Activated T-helper 1 cell treated with anti-CD3 and anti-CD28 coated beads, Interleukin-2, amount 50 U/mL, for 16 hours (primary cell): Measurements from ENCODE around the gene CCDC80.

ENCODE experiments used
- DNase-seq, 2 donors: peaks; one replicate each; pipeline ENCODE4 v3.0.0-alpha.2; 2020; ENCODE audit warnings: low read depth in 1 of 2, low spot score in 1 of 2

Gene CCDC80

DNA sequence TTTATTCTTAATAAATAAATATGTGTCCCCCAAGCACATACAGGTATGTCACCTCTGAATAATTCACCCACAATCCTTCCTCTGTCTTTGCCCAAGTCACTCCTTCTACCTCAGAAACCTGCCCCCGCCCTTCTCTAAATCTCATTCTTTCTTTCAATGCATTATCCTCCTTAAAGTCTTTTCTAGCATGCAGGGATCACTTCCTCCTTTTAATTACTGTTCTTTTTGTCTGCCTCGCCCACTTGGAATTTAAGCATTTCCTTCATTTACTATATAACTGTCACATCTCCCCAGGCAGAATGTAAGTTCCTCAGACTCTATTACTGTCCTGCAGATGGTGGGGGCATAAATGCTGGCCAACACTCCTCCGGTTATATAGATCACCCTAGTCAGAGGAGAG is 7.8 kb downstream of the CCDC80 start:
- no peak for DNase-seq

DNA sequence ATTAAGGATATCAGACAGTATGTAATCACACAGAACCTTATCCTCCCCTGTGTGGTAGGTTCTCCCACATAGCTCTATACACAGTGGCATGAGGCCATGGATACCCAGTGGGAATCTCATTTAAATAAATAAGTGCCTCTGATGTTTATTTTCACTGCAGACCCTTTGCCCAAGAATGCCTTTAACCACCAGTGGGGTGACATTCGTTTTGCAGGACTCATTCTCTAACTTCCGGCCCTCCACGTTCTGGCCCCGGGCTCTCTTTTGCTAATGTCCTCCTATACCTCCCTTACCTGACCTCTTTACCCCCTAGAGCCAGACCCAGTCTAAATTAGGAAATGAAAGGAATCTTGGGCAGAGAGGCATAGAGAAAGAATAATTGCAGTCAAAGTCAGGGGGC is 8.3 kb downstream of the CCDC80 start:
- no peak for DNase-seq

DNA sequence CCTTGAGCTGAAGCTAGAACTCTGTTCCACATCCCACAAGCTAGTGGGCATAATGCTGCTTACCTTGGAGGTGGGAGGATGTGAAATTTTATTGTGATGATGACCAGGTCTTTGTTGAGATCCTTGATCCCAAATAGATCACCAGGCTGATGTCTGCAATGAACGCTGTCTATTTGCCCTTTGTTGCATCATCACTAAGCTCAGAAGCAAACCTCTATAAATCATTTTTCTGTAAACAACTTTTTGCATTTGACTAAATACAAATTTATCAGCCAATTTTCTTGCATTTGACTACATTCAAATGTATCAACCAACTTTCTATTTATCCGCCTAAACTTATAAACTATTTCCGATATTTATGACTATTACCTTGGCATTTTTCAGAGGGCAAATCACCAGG is 9.7 kb downstream of the CCDC80 start:
- DNase-seq = no peak

DNA sequence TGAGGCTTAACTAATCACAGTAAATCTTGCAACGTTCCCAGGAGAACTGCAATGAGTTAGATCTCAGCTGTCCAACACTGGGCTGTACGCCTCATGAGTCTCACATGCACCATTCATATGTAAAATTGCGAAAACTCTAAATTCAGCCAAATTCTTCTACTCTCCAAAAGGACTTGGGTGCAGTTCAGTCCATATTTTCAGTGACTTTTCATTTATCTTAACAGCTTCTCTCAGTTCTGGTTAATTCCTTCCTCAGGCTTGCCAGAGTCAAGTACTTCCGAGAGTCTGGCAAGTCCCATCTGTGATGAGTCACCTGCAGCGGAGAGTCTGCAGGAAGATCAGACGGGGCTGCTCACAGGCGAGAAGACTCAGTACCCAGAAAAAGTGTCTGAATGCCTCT is 11.5 kb downstream of the CCDC80 start:
- DNase-seq = no peak

DNA sequence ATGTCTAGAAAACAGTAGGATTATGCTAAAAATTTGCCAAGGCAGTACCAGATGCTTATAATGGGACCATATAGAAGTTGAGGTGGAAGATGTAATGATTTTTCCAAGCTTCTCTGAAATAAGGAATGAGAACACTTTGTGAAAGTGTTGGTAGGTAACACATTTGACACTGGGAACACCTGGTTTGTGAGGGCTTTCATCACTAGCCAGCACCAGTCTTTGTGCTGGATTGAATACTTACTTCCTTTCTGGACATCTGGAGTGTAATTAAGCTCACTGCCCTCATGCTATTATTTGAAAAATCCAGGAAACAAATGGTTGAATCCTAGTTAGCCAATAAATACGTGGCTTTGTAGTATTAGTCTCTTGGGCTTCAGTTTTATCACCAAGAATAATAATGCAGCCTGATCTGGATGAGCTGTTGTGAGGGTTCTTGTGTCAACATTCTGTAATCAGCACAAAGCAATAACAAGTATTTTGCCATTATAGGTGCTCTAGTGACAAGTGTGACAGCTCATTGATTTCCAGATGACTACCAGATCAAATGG is 12.9 kb downstream of the CCDC80 start:
- DNase-seq = no peak

DNA sequence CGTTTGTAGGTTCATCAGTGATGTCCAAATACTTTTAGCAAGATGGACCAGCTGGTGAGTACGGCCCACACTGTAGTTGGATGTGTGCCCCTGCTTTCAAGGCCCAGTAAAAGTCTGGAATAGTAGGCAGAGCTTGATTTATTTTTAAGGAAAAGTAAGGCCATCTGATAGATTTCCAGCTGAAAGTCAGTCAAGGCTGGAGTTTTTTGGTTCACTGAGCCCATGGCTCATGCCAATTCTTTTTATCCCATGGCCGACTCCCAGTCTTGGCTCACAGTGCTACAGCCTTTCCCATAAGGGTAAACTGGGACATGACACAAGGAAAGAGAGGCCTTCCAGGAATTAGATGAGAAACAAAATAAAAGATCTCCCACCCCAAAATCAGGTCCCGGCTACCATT is 13.5 kb downstream of the CCDC80 start:
- DNase-seq = no peak

DNA sequence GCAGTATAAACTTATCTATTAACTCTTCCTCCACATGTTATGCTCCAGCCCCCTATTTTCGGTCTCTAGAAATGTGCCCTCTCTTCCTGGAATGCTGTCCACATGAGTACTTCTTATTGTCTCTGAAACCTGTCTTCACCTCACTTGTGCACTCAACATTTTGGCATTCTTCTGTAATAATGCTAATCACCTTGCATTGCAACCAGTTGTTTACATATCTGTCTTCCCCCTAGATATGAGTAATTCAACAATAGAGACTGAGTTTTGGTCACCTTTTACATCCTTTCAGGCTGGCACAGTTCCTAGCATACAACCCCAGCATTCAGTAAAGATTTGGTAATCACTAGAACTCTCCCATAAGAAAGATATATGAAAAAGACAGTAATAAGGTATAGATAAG is 17.2 kb downstream of the CCDC80 start:
- DNase-seq = no peak

DNA sequence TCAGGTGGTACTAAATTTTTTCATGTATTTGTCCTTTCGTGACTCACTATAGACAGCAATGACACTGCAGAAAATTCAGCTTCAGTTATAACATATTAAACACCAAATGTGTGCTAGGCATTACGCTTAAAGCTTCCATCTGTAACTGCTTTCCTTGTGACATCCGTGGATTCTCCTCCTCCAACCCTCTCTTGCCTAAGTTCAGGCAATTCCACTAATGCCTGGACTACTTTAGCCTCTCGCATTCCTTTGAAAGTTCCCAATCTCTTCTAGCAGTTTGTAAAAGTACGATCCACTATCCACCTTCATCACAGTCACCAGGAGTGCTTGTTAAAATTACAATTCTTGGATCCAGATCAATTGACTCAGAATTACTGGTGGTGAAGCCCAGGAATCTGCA is 17.7 kb downstream of the CCDC80 start:
- DNase-seq = no peak

DNA sequence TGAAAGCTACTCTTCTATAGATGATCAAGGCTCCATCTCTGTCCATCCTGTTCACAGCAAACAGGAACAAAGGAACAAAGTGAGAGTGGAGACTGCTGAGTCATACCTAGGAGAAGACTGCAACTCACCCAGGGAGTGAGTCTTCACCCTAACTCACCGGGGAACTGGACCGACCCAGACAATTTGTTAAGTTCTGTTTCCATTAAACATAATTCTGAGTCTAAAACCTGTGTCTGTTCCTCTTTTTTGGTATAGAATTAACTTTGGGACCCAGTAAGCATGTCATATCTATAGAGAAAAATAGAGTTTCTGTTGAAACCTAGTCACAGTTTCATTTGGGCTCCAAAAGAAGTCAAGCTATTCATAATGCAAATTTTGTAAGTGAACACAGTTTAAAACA is 21.6 kb downstream of the CCDC80 start:
- no peak for DNase-seq

DNA sequence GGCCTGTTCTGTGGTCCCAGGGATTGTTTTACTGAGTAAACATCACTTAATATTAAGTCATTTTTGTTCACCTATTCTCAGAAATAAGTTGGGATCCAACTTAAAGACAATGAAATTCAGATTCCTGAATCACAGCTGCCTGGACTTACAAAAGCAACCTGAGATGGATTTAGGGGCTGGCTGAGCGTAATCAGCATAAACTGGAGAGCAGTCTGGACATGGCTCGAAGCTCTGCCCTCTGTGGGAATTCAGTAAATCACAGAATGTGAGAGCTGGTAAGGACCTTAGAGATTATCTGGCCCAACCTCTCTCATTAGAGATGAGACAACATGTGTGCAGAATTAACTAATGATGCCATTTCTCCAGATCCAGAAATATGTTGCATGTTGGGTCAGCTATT is 23.7 kb downstream of the CCDC80 start:
- DNase-seq = no peak

DNA sequence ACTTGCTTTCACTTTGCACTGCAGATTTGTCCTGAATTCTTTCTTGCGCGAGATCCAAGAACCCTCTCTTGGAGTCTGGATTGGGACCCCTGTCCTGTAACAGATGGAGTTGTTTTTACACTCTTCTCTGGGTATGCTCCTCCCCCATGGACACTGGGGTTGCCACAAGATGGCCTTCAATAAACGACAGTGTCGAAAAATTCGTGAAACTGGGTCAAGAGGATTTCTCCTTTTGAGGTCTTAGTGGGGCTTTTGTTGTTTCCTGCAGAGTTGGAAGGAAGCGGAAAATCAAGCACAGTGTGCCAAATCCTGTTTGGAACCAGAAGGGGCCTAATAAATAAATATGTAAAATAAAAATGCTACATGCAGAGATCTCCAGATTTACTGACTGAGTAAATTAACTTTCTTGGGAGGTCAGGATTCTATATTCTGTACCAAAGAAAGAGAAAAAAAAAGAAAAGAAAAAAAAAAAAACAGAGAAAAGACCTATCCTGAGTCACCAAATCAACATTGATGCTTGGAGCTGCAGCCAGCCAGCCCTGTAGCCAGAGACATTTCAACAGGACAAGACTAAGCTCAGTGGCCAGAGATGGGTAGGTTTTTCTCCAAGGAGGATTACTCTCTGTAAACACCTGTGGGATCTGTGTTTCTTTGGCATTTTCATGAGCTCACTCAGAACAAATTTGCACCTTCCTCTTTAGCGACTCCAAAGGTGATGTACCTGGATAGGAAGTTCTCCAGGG is 24.8 kb downstream of the CCDC80 start:
- no peak for DNase-seq

DNA sequence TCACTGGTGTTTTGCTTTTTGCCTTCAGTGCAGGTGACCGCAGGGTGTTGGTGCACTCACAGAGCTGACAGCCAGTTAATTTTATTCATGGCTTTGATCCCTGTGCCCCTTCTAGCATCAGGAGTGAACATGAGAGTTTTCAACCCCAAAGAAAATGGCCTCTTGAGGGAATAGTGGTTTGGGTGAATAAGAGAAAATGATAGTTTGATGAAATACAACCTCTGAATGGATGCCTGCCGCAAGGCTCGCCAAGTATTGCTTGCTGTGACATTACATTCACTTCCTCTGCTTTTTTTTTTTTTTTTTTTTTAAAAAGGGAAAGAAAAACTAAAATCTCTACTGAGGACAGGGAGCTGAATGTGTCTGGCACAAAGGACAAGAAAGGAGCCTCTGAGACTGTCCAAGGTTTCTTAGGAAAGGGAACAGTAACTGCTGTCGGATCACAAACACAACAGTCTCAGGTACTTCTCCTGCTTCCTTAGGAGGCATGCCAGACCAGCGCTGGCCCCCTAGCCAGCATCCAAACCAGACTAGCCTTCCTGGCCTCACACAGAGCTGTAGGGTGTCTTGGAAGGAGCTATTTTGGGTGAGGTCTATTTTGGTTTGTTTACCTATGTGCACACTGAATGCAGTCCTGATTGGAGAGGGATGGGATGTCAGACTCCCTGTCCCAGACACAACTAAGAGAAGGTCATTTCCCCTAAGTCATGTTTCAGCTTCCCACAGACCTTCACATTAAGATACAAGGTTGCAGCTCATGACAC is 29.0 kb downstream of the CCDC80 start:
- no peak for DNase-seq

DNA sequence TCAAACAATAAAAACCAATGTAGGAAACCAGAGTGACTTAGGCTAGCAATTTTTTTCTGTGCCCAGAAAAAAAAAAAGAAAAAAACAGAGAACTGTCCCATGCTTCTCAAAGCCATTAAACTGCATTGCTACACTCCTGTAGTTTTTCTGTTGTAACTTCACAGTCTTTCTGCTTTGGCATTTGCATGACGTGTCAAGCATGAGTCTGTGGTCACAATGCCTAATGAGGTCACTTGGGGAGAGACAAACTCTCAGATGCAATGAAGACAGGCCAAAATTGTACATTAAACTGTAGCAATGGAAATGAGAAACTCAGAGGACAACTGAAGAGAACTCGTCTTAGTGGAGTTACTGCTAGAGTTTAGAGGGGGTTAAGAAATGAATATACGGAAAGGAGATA is 30.8 kb downstream of the CCDC80 start:
- no peak for DNase-seq

DNA sequence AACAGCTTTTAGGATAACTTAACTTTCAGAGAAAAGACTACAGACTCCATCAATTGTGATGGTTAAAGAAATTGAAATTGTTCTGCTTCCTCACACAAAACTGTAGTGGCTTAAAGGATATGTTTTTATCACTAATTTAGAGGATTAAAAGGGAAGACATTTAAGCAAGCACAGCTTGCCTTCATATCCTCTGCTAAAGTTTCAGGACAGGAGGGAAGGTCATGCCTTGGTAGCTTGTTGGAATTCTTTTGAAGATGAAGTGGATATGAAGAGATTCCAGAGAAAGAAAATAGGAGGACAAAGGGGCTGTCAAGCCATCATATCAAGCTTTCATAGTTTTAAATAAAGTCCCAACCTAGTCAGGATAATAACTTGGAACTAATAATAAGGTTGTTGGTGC is 33.1 kb downstream of the CCDC80 start:
- DNase-seq = no peak

DNA sequence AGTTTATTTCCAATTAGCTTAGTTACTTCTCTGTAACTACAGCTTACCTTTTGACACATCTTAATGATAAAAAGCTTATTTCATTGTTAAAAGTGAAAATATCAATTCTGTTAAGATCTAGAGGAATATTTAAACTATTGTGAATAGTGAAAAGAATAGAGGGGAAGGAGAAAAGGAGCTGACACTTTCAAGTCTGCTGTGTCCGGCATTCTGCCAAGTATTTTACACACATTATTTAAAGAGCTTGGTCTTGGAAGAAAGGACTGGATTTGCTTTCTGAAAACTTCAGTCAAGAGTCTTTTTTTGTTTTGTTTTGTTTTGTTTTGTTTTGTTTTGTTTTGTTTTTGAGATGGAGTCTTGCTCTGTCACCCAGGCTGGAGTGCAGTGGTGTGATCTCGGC is 34.8 kb downstream of the CCDC80 start:
- DNase-seq = no peak

DNA sequence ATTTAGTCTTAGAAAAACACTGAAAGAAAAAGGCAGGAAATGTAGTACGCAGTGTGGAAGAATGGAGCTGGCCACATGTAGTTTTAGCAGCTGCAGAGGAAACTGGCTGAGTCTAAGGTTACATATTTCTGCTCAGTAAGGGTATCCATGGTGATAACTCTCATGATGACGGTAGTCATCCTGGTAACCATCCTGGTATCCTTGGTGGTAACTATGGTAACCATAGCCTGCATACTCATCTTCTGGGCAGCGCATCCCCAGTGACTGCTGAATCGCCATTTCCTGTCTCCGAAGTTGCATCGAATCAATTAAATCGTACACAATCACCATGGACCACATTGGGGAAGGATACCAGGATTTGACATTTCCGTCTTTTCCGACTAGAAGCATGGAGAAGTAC is 35.7 kb downstream of the CCDC80 start:
- no peak for DNase-seq

DNA sequence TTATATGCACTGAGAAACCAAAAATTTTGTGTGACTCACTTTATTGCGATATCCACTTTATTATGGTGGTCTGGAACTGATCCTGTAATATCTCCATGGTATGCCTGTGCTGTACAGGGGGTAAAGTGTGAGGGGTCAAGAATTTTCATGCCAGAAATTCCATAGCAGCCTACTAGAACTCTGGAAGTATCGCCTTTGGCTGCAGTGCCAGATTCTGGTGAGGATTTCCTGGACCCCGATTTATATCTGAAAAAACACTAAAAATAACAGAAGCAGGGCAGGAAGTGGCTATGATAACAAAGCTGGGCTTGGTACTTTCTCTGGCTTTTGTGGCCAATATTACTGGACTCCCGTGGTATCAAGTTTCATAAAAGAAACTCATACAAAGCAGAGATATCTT is 36.4 kb downstream of the CCDC80 start:
- DNase-seq = no peak

DNA sequence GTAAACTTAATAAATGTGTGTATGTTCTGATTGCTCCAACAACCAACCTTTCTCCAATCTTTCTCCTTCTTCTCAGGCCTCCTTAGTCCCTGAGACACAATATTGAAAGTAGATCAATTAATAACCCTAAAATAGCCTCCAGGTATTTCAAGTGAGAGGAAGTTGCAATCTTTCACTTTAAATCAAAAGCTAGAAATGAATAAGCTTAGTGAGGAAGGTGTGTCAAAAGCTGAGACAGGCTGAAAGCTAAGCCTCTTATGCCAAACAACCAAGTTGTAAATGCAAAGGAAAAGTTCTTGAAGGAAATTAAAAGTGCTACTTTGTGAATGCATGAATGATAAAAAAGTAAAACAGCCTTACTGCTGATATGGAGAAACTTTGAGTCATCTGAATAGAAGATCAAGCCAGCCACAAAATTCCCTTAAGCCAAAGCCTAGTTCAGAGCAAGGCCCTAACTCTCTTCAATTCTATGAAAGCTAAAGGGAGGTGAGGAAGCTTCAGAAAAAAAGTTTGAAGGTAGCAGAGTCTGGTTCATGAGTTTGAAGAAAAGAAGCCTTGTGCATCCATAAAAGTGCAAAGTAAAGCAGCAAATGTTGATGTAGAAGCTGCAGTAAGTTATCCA is 38.6 kb downstream of the CCDC80 start:
- DNase-seq = no peak

DNA sequence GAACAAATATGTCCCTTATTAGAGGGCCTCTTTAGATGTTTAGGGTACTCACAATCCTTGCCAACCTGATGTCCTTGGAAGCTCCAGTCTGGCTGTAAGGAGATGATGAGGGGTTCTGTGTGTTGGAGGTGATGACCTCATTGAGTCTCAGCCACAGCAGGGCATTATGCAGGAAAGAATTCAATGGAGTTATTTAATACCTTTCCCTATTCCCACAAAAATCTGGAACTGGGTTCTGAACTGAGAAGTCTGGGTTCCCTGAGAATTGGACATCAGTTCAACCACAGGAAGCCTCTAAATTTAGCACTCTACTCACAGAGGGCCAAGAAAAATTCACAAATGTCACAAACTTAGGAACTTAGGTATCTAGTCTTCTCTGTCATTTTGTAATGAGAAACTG is 42.2 kb downstream of the CCDC80 start:
- DNase-seq = no peak

DNA sequence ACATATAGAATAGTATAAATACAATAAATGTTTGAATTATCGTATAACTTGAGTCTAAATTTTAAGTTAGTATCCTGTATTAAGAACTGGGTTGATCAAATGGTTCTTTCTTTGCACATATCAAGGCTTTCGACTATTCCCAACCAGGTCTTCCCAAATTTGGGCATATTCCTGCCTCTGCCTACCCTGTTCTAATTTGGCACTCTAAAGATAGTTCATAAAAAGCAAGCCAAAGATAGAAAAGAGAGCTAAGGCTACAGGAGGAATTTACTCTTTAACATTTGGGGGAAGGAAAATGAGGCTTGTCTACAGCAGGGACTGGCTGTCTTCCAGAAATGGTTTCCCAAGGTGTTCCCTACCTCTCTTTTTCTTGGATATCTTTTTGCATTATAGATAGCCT is 43.0 kb downstream of the CCDC80 start:
- no peak for DNase-seq

DNA sequence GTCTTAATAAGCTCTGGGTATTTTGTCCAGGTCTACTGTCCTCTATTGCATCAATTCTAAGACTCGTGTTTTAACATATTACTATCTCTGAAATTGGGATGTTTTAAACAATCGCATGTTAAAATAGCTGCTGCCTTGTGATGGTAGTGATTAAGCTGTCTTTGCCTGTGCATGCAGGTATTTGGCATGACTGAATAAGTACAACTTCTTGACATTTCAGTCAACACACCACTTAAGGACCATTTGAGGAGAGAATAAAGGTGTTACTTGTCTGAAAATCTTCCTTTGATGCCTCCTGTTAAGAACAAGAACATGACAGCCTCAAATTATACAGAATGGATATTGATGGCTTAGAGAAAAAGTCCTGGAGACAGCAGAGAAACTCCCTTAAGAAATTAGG is 46.1 kb downstream of the CCDC80 start:
- no peak for DNase-seq

DNA sequence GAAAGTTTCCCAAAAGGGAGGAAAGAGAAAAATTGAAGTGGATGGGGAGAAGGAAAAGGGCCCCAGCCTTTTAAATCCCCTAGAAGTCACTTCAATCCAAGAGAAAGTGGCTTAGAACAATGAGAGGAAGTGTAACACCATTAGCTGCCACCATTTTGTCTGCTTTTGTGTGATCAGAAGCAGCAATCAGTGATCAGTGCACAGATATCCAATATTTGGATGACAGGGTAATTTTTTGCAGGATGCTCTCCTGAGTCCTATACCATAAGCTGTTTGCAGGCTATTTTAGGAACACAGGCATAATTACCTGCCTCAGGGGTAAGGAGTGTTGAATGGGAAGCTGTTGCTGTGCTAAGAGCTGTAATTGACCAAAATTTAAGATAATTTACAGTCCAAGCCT is 47.7 kb downstream of the CCDC80 start:
- DNase-seq = no peak
